Left ventricle myocardium inferior (tissue), 1 donor: ENCODE data around the gene ITPRID2. TPM values are rescaled to one million over a fixed set of nuclear protein-coding genes. Genes with fewer than 3 reads are reported as not detected.
"Not testable (repeated sequence)": the region's sequence is repeated elsewhere in the genome, so short reads cannot be mapped to it uniquely, and the experiment has no call there.

Experiments used
- DNase-seq: peaks from one replicate; pipeline ENCODE4 v3.0.0-alpha.2; 2020
- H3K27ac ChIP-seq: fragments of 200-600 bp; replicated peaks from 2 replicates; pipeline ENCODE4 v1.8.0; 2021
- H3K27me3 ChIP-seq: fragments of 200-600 bp; 2 replicates; pipeline ENCODE4 v1.8.0; 2021; ENCODE audit warnings: low read depth
- H3K36me3 ChIP-seq: fragments of 200-600 bp; 2 replicates; pipeline ENCODE4 v1.8.0; 2021
- H3K4me1 ChIP-seq: fragments of 200-600 bp; 2 replicates; pipeline ENCODE4 v1.8.0; 2021
- H3K4me3 ChIP-seq: fragments of 200-600 bp; 2 replicates; pipeline ENCODE4 v1.8.0; 2021; ENCODE audit warnings: mild to moderate bottlenecking, moderate library complexity
- H3K9me3 ChIP-seq: fragments of 200-600 bp; replicated peaks from 2 replicates; pipeline ENCODE4 v1.8.0; 2021
- CTCF ChIP-seq: fragments of 200-600 bp; IDR thresholded peaks from 2 replicates; pipeline ENCODE4 v1.8.0; 2021; ENCODE audit warnings: antibody characterized with exemption, mild to moderate bottlenecking, borderline replicate concordance
- intact Hi-C: fragments of 100-400 bp; cut with micrococcal nuclease; formaldehyde crosslinking; loops from one replicate; pipeline ENCODE4 v1.11.0; 2022
- total RNA-seq: library from RNA; stranded (reverse); fragmentation: NEBNext Ultra II Directional; extraction: Animal tissue kit (Norgen Biotek cat#: 25700); gene quantifications from one replicate; pipeline ENCODE4 v1.2.1, GENCODE V29; 2021
- donor health status: DM: no; HTN: yes; CAD: no; lungs with severe emphysema.

Gene ITPRID2
- total RNA-seq, 1 donor from 2014 or later: 76.0 TPM

- H3K9me3 ChIP-seq: no peaks in the 10 kb centered on the region
- H3K4me3 ChIP-seq: peak overlapping the region; percentile 48
- H3K4me1 ChIP-seq: no peaks in the 10 kb centered on the region
- DNase-seq: peak; percentile 25
- no peak overlapping the region for H3K27ac ChIP-seq
- no peaks in the 10 kb centered on the region for H3K36me3 ChIP-seq
- intact Hi-C loops: loop anchor here (10.0 kb wide), 1 partner anchor 209 kb away; no protein-coding TSS in a partner anchor
- TF ChIP-seq CTCF: peak; percentile 67
- no peaks in the 10 kb centered on the region for H3K27me3 ChIP-seq
Observed at GRCh38 chr2:181953881-181954537, 62.5 kb downstream of the ITPRID2 start.

GRCh38 chr2:181954538-181954883 is 63.0 kb downstream of the ITPRID2 start:
- no peak for TF ChIP-seq CTCF
- Histone ChIP-seq H3K27ac (no peak overlapping the region), H3K9me3 (no peaks in the 10 kb centered on the region), H3K36me3 (no peaks in the 10 kb centered on the region), H3K4me3 (peak overlapping the region; percentile 48), H3K4me1 (no peaks in the 10 kb centered on the region), H3K27me3 (no peaks in the 10 kb centered on the region)
- DNase-seq: no peak
- intact Hi-C loops: loop anchor here (10.0 kb wide), 1 partner anchor 210 kb away; no protein-coding TSS in a partner anchor

- no peaks in the 10 kb centered on the region for H3K4me1 ChIP-seq
- no peak for TF ChIP-seq CTCF
- intact Hi-C loops: loop anchor here (10.0 kb wide), 1 partner anchor 210 kb away; no protein-coding TSS in a partner anchor
Observed at GRCh38 chr2:181955010-181955409, 63.5 kb downstream of the ITPRID2 start.

GRCh38 chr2:181955866-181956265 is 64.3 kb downstream of the ITPRID2 start:
- not testable (repeated sequence) for H3K36me3 ChIP-seq, H3K27ac ChIP-seq, H3K9me3 ChIP-seq, H3K4me3 ChIP-seq, DNase-seq, H3K4me1 ChIP-seq, H3K27me3 ChIP-seq
- intact Hi-C loops: loop anchor here (10.0 kb wide), 1 partner anchor 211 kb away; no protein-coding TSS in a partner anchor

More at GRCh38 chr2:181955010-181955409, 63.5 kb downstream of the ITPRID2 start:
- Histone ChIP-seq H3K27ac (no peak overlapping the region), H3K9me3 (no peaks in the 10 kb centered on the region), H3K4me3 (no peak overlapping the region), H3K27me3 (no peaks in the 10 kb centered on the region), H3K36me3 (no peaks in the 10 kb centered on the region)
- no peak for DNase-seq

- TF ChIP-seq CTCF: no peak
- Histone ChIP-seq H3K4me1 (no peaks in the 10 kb centered on the region), H3K4me3 (no peak overlapping the region), H3K27ac (no peak overlapping the region), H3K36me3 (no peaks in the 10 kb centered on the region), H3K9me3 (no peaks in the 10 kb centered on the region), H3K27me3 (no peaks in the 10 kb centered on the region)
- intact Hi-C loops: loop anchor here (10.0 kb wide), 1 partner anchor 213 kb away; no protein-coding TSS in a partner anchor
- DNase-seq: no peak
Observed at GRCh38 chr2:181957668-181958067, 66.1 kb downstream of the ITPRID2 start.

GRCh38 chr2:181958726-181959125 is 67.2 kb downstream of the ITPRID2 start:
- intact Hi-C loops: loop anchor here (10.0 kb wide), 1 partner anchor 214 kb away; no protein-coding TSS in a partner anchor
- no peaks in the 10 kb centered on the region for H3K4me1 ChIP-seq

More at GRCh38 chr2:181958726-181959125, 67.2 kb downstream of the ITPRID2 start:
- H3K36me3 ChIP-seq: no peaks in the 10 kb centered on the region
- no peak for TF ChIP-seq CTCF
- no peak overlapping the region for H3K4me3 ChIP-seq
- peaks cover under 1% of the 10 kb centered on the region for H3K9me3 ChIP-seq
- H3K27me3 ChIP-seq: no peaks in the 10 kb centered on the region
- H3K27ac ChIP-seq: no peak overlapping the region
- DNase-seq: no peak
